Limb (tissue), 2 donors: Measurements from ENCODE around the gene PCDHGA2.
"Not testable (repeated sequence)": the region's sequence is repeated elsewhere in the genome, so short reads cannot be mapped to it uniquely, and the experiment has no call there.

Source experiments
- DNase-seq, 2 donors: peaks; one replicate each; pipeline ENCODE4 v3.0.0-alpha.2; 2016; ENCODE audit errors: extremely low spot score in 2 of 2

Gene PCDHGA2

GRCh38 chr5:141346017-141346416 is 7.5 kb downstream of the PCDHGA2 start:
- DNase-seq, result not testable (repeated sequence)

GRCh38 chr5:141349917-141350619 is 11.5 kb downstream of the PCDHGA2 start, which contains the start of gene PCDHGB1:
TSS of gene PCDHGB1 (plus strand) at chr5:141350099. CDS start at chr5:141350261, 162 bp downstream.
- no peak for DNase-seq

- DNase-seq, result no peak
These were observed 13.0 kb downstream of the PCDHGA2 start for GRCh38 chr5:141351591-141351990.

- no peak for DNase-seq
These were observed 16.4 kb downstream of the PCDHGA2 start, which contains the start of gene PCDHGA4 for GRCh38 chr5:141354900-141355469. TSS of gene PCDHGA4 (plus strand) at chr5:141355021. CDS start at chr5:141355108, 87 bp downstream.

GRCh38 chr5:141355641-141356040 is 17.1 kb downstream of the PCDHGA2 start:
- no peak for DNase-seq

GRCh38 chr5:141356133-141356532 is 17.6 kb downstream of the PCDHGA2 start:
- no peak for DNase-seq

- DNase-seq, result no peak
These were observed 18.4 kb downstream of the PCDHGA2 start for GRCh38 chr5:141356950-141357349.

- no peak for DNase-seq
These were observed 21.3 kb downstream of the PCDHGA2 start, which contains the start of gene PCDHGB2 for GRCh38 chr5:141359790-141360426. TSS of gene PCDHGB2 (plus strand) at chr5:141359994. CDS start at chr5:141360136, 142 bp downstream.

- no peak for DNase-seq
These were observed 22.1 kb downstream of the PCDHGA2 start for GRCh38 chr5:141360685-141361084.

GRCh38 chr5:141362719-141363118 is 24.2 kb downstream of the PCDHGA2 start:
- no peak for DNase-seq

- no peak for DNase-seq
These were observed 25.5 kb downstream of the PCDHGA2 start, which contains the start of gene PCDHGA5 for GRCh38 chr5:141363952-141364660. TSS of gene PCDHGA5 (plus strand) at chr5:141364162. CDS start at chr5:141364331, 169 bp downstream.

GRCh38 chr5:141366016-141366896 is 27.7 kb downstream of the PCDHGA2 start:
- DNase-seq, result no peak

GRCh38 chr5:141369994-141370848 is 31.7 kb downstream of the PCDHGA2 start, which contains the start of gene PCDHGB3:
TSS of gene PCDHGB3 (plus strand) at chr5:141370242. CDS start at chr5:141370395, 153 bp downstream.
- no peak for DNase-seq

- no peak for DNase-seq
These were observed 33.3 kb downstream of the PCDHGA2 start for GRCh38 chr5:141371572-141372475.

GRCh38 chr5:141373673-141374317 is 35.2 kb downstream of the PCDHGA2 start, which contains the start of gene PCDHGA6:
TSS of gene PCDHGA6 (plus strand) at chr5:141373891. CDS start at chr5:141374084, 193 bp downstream.
- no peak for DNase-seq

- DNase-seq, result no peak
These were observed 36.1 kb downstream of the PCDHGA2 start for GRCh38 chr5:141374627-141375026.

- not testable (repeated sequence) for DNase-seq
These were observed 37.0 kb downstream of the PCDHGA2 start for GRCh38 chr5:141375444-141376155.
